Adrenal gland (tissue), 12 donors: ENCODE data around the gene PANX2. TPM values are rescaled to one million over a fixed set of nuclear protein-coding genes. Genes with fewer than 3 reads are reported as not detected.

Experiments used
- DNase-seq, 7 donors: peaks; one replicate each; pipeline ENCODE4 v3.0.0-alpha.2; 2019 to 2020
- H3K27ac ChIP-seq, 5 donors: fragments of 200-600 bp; sonication (generic) in 4 of 5; 1 replicate in 3 of 5; 2 replicates in 2 of 5; pipeline versions ENCODE4 v1.5.1 to v1.8.0; 2016 to 2020; ENCODE audit warnings: mild to moderate bottlenecking in 1 of 5
- H3K27me3 ChIP-seq: fragments of 200-600 bp; 2 replicates; pipeline ENCODE4 v1.8.0; 2021
- H3K36me3 ChIP-seq, 2 donors: fragments of 200-600 bp; replicated peaks in 1 of 2; 1 replicate in 1 of 2; 2 replicates in 1 of 2; pipeline versions ENCODE4 v1.5.1 to v1.8.0; 2018 to 2022
- H3K4me1 ChIP-seq, 2 donors: fragments of 200-600 bp; replicated peaks in 1 of 2; 1 replicate in 1 of 2; 2 replicates in 1 of 2; pipeline versions ENCODE4 v1.5.1 to v1.8.0; 2018 to 2021
- H3K4me3 ChIP-seq, 4 donors: fragments of 200-600 bp; sonication (generic) in 3 of 4; one replicate each; pipeline ENCODE4 v1.5.1; 2016 to 2018
- H3K9me3 ChIP-seq, 3 donors: fragments of 200-600 bp; sonication (generic) in 1 of 3; replicated peaks in 1 of 3; 1 replicate in 2 of 3; 2 replicates in 1 of 3; pipeline versions ENCODE4 v1.5.1 to v1.8.0; 2016 to 2021
- CTCF ChIP-seq, 6 experiments: fragments of 450-650 bp in 4 of 6; fragments of 200-600 bp in 2 of 6; sonication (generic) in 1 of 6; IDR thresholded peaks; 1 replicate in 5 of 6; 2 replicates in 1 of 6; pipeline versions ENCODE4 v1.5.1 to v1.8.0; 2016 to 2021; ENCODE audit warnings: antibody characterized with exemption in 6 of 6, mild to moderate bottlenecking in 2 of 6, moderate library complexity in 1 of 6
- POLR2A ChIP-seq, 2 donors: fragments of 450-650 bp; IDR thresholded peaks; one replicate each; pipeline ENCODE4 v1.6.1; 2017; ENCODE audit warnings: antibody characterized with exemption in 2 of 2, mild to moderate bottlenecking in 2 of 2, moderate library complexity in 1 of 2
- WGBS, 4 donors: extraction: QIAGEN DNeasy Blood & Tissue Kit in 2 of 4; methylation state at CpG; one replicate each; pipeline versions ENCODE4 v1.1.5 to v1.1.7; 2013 to 2017; 5-methylcytosine and 5-hydroxymethylcytosine counted together
- intact Hi-C, 2 donors: fragments of 100-400 bp; cut with DNase I; formaldehyde crosslinking; loops; one replicate each; pipeline versions ENCODE4 v1.14.1 to v1.15.0; 2022 to 2023
- polyA plus RNA-seq, 3 donors: library from polyadenylated mRNA; stranded (reverse); fragments of 200-250 nt in 2 of 3; fragments of 350-450 nt in 1 of 3; fragmentation: Illumina TruSeq in 1 of 3; extraction: RNeasy Lipid Tissue Mini Kit (QIAGEN cat#74804) in 1 of 3; gene quantifications; one replicate each; pipeline ENCODE4 v1.2.3, GENCODE V29; 2013 to 2014
- total RNA-seq, 9 donors: library from RNA; depleted of rRNA in 4 of 9; stranded (reverse); fragments of >200 nt in 4 of 9; fragments of 120-200 nt in 1 of 9; fragmentation: NEBNext Ultra II Directional in 1 of 9; extraction: Animal tissue kit (Norgen Biotek cat#: 25700) in 1 of 9; gene quantifications; one replicate each; pipeline versions ENCODE4 v1.1.0 to v1.2.4, GENCODE V29; 2013 to 2023
- donor health status: healthy with polysubstance abuse.
- donor health status: Bipolar disorder and iron deficiency.
- donor health status: DM: yes; HTN: yes; CAD: no.
- donor health status: DM: no; HTN: no; CAD: no.
- donor health status: DM: no; HTN: no; CAD: no.
- donor health status: DM: yes; HTN: yes; CAD: no.

Gene PANX2
- total and polyA plus RNA-seq, 12 donors, result 0.22 to 4.1 (median 0.70) TPM

GRCh38 chr22:50206599-50206998 is 36.1 kb downstream of the PANX2 start:
- Histone ChIP-seq H3K4me1 (peaks cover 9 to 22% of the 10 kb centered on the region in 2 donors), H3K27me3 (no peaks in the 10 kb centered on the region), H3K4me3 (no peak overlapping the region), H3K36me3 (peaks cover 0 to 46% of the 10 kb centered on the region in 2 donors), H3K27ac (no peak overlapping the region), H3K9me3 (no peaks in the 10 kb centered on the region)
- intact Hi-C loops, result loop anchor here in 1 of 2 donors (5.0 kb wide), 1 partner anchor 54 kb away; no protein-coding TSS in a partner anchor
- peak; percentile 9 to 42 (median 25) for TF ChIP-seq CTCF (IDR thresholded peaks at IDR 0.05)
- TF ChIP-seq POLR2A (IDR thresholded peaks at IDR 0.05), result no peak
- 33 to 56% (median 44%) methylated on average over 3 to 10 of the region's 10 CpGs; no CpG with 5 or more reads in 1 of the 4 donors for WGBS, 4 donors
- peak in 5 of 7 donors; percentile 27 to 53 (median 46) for DNase-seq

- TF ChIP-seq POLR2A (IDR thresholded peaks at IDR 0.05) (no peak), CTCF (IDR thresholded peaks at IDR 0.05) (no peak)
- no peaks in the 10 kb centered on the region for H3K9me3 ChIP-seq
- peaks cover 0 to 50% of the 10 kb centered on the region in 2 donors for H3K36me3 ChIP-seq
- DNase-seq, result peak in 2 of 7 donors; percentile 31 to 36
- no peak overlapping the region for H3K4me3 ChIP-seq
- intact Hi-C loops, result loop anchor here in 1 of 2 donors (5.0 kb wide), 1 partner anchor 55 kb away; no protein-coding TSS in a partner anchor
- H3K4me1 ChIP-seq, result peaks cover 0 to 13% of the 10 kb centered on the region in 2 donors
- H3K27ac ChIP-seq, result no peak overlapping the region
- 69 to 81% (median 73%) methylated on average over 7 to 23 of the region's 23 CpGs for WGBS, 4 donors
- H3K27me3 ChIP-seq, result no peaks in the 10 kb centered on the region
Observed at GRCh38 chr22:50207383-50208140, 37.0 kb downstream of the PANX2 start.

- WGBS, 4 donors, result 87 to 92% (median 89%) methylated on average over 18 to 22 of the region's 22 CpGs
- TF ChIP-seq CTCF (IDR thresholded peaks at IDR 0.05) (no peak), POLR2A (IDR thresholded peaks at IDR 0.05) (no peak)
- Histone ChIP-seq H3K27ac (no peak overlapping the region), H3K9me3 (no peaks in the 10 kb centered on the region), H3K4me1 (peaks cover 0 to 9% of the 10 kb centered on the region in 2 donors), H3K4me3 (no peak overlapping the region), H3K36me3 (peaks cover 0 to 59% of the 10 kb centered on the region in 2 donors), H3K27me3 (no peaks in the 10 kb centered on the region)
- intact Hi-C loops, result loop anchor here in 1 of 2 donors (5.0 kb wide), 1 partner anchor 56 kb away; no protein-coding TSS in a partner anchor
- DNase-seq, result no peak
Observed at GRCh38 chr22:50208430-50208938, 38.0 kb downstream of the PANX2 start.
